SU-DHL-6 (cell line): ENCODE data around the gene CNN2.

Experiments
- H2AFZ ChIP-seq: fragments of 200-600 bp; sonication (generic); 2 replicates; pipeline ENCODE4 v1.6.1; 2014; ENCODE audit warnings: low read depth, mild to moderate bottlenecking, moderate library complexity, mixed read lengths, antibody characterized with exemption, low read length; ENCODE audit not compliant: severe bottlenecking
- H3F3A ChIP-seq: fragments of 200-600 bp; shearing (Covaris generic); 2 replicates; pipeline ENCODE4 v1.6.0; 2016; ENCODE audit warnings: antibody characterized with exemption, mild to moderate bottlenecking; ENCODE audit not compliant: insufficient read depth
- H3K27ac ChIP-seq: fragments of 200-600 bp; sonication (generic); 2 replicates; pipeline ENCODE4 v1.5.1; 2016; ENCODE audit warnings: low read depth, mild to moderate bottlenecking, low read length, moderate library complexity, mixed read lengths
- H3K27me3 ChIP-seq: fragments of 200-600 bp; sonication (generic), shearing (Covaris generic); 2 replicates; pipeline ENCODE4 v1.6.0; 2014; ENCODE audit warnings: mild to moderate bottlenecking, low read length
- H3K36me3 ChIP-seq: fragments of 200-600 bp; sonication (generic); 2 replicates; pipeline ENCODE4 v1.6.1; 2014; ENCODE audit warnings: mild to moderate bottlenecking, low read length, mixed read lengths
- H3K4me2 ChIP-seq: fragments of 300-600, 200-600 bp; shearing (Covaris generic), sonication (generic); 2 replicates; pipeline ENCODE4 v1.6.0; 2014; ENCODE audit warnings: low read length, low read depth, mild to moderate bottlenecking; ENCODE audit not compliant: poor library complexity, severe bottlenecking
- H3K4me3 ChIP-seq: fragments of 200-600 bp; sonication (generic); 2 replicates; pipeline ENCODE4 v1.5.1; 2014; ENCODE audit warnings: antibody characterized with exemption, low read length, mild to moderate bottlenecking, mixed read lengths; ENCODE audit not compliant: insufficient read depth, poor library complexity, severe bottlenecking
- H3K79me2 ChIP-seq: fragments of 200-600 bp; sonication (generic); 2 replicates; pipeline ENCODE4 v1.6.1; 2014; ENCODE audit warnings: mild to moderate bottlenecking, low read length, moderate library complexity; ENCODE audit not compliant: insufficient read depth
- H3K9ac ChIP-seq: fragments of 200-600 bp; sonication (generic); 2 replicates; pipeline ENCODE4 v1.7.0; 2014; ENCODE audit warnings: mild to moderate bottlenecking, low read length
- H3K9me2 ChIP-seq: fragments of 200-600 bp; sonication (generic); replicated peaks from 2 replicates; pipeline ENCODE4 v1.6.1; 2014; ENCODE audit warnings: low read length; ENCODE audit not compliant: insufficient read depth
- H3K9me3 ChIP-seq: fragments of 200-600 bp; sonication (generic); 2 replicates; pipeline ENCODE4 v1.6.1; 2014; ENCODE audit warnings: low read length, mixed read lengths; ENCODE audit not compliant: insufficient read depth
- H4K20me1 ChIP-seq: fragments of 200-600 bp; sonication (generic); 2 replicates; pipeline ENCODE4 v1.6.1; 2014; ENCODE audit warnings: low read depth, mild to moderate bottlenecking, antibody characterized with exemption, low read length, moderate library complexity, mixed read lengths
- EZH2phosphoT487 ChIP-seq: fragments of 200-600 bp; sonication (generic), shearing (Covaris generic); conservative IDR thresholded peaks from 2 replicates; pipeline ENCODE4 v1.6.1; 2018; ENCODE audit warnings: mild to moderate bottlenecking, antibody characterized with exemption, low read length, moderate library complexity, mixed read lengths
- TF ChIP-seq, protein P1 (sequence below): fragments of 200-600 bp; sonication (generic); IDR thresholded peaks from one replicate; pipeline ENCODE4 v1.5.1; 2017; ENCODE audit warnings: antibody characterized with exemption, mild to moderate bottlenecking, low read length, moderate library complexity; ENCODE audit not compliant: insufficient read depth, poor library complexity, severe bottlenecking

The CNN2 gene

GRCh38 chr19:1081301-1082164 lies 55.1 kb downstream of the CNN2 start:
- Histone ChIP-seq H3K4me3 (no peak overlapping the region), H4K20me1 (no peaks in the 10 kb centered on the region), H2AFZ (no peak overlapping the region), H3K27ac (no peak overlapping the region), H3K4me2 (no peak overlapping the region), H3K9me3 (no peaks in the 10 kb centered on the region), H3K9ac (no peak overlapping the region), H3F3A (peaks cover 14% of the 10 kb centered on the region), H3K36me3 (no peaks in the 10 kb centered on the region), H3K9me2 (no peaks in the 10 kb centered on the region), H3K79me2 (no peaks in the 10 kb centered on the region), H3K27me3 (no peaks in the 10 kb centered on the region)
- TF ChIP-seq, protein P1, sequence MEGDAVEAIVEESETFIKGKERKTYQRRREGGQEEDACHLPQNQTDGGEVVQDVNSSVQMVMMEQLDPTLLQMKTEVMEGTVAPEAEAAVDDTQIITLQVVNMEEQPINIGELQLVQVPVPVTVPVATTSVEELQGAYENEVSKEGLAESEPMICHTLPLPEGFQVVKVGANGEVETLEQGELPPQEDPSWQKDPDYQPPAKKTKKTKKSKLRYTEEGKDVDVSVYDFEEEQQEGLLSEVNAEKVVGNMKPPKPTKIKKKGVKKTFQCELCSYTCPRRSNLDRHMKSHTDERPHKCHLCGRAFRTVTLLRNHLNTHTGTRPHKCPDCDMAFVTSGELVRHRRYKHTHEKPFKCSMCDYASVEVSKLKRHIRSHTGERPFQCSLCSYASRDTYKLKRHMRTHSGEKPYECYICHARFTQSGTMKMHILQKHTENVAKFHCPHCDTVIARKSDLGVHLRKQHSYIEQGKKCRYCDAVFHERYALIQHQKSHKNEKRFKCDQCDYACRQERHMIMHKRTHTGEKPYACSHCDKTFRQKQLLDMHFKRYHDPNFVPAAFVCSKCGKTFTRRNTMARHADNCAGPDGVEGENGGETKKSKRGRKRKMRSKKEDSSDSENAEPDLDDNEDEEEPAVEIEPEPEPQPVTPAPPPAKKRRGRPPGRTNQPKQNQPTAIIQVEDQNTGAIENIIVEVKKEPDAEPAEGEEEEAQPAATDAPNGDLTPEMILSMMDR: no peak
- TF ChIP-seq EZH2phosphoT487: no peak

GRCh38 chr19:1082165-1082927 lies 55.9 kb downstream of the CNN2 start:
- TF ChIP-seq EZH2phosphoT487: no peak
- TF ChIP-seq, protein P1: no peak
- Histone ChIP-seq H2AFZ (no peak overlapping the region), H3K9me2 (no peaks in the 10 kb centered on the region), H3K9ac (no peak overlapping the region), H3K27ac (no peak overlapping the region), H3K4me3 (no peak overlapping the region), H3K79me2 (no peaks in the 10 kb centered on the region), H3K4me2 (no peak overlapping the region), H3K9me3 (no peaks in the 10 kb centered on the region), H4K20me1 (no peaks in the 10 kb centered on the region), H3K36me3 (no peaks in the 10 kb centered on the region), H3K27me3 (no peaks in the 10 kb centered on the region), H3F3A (peaks cover 17% of the 10 kb centered on the region)

DNA sequence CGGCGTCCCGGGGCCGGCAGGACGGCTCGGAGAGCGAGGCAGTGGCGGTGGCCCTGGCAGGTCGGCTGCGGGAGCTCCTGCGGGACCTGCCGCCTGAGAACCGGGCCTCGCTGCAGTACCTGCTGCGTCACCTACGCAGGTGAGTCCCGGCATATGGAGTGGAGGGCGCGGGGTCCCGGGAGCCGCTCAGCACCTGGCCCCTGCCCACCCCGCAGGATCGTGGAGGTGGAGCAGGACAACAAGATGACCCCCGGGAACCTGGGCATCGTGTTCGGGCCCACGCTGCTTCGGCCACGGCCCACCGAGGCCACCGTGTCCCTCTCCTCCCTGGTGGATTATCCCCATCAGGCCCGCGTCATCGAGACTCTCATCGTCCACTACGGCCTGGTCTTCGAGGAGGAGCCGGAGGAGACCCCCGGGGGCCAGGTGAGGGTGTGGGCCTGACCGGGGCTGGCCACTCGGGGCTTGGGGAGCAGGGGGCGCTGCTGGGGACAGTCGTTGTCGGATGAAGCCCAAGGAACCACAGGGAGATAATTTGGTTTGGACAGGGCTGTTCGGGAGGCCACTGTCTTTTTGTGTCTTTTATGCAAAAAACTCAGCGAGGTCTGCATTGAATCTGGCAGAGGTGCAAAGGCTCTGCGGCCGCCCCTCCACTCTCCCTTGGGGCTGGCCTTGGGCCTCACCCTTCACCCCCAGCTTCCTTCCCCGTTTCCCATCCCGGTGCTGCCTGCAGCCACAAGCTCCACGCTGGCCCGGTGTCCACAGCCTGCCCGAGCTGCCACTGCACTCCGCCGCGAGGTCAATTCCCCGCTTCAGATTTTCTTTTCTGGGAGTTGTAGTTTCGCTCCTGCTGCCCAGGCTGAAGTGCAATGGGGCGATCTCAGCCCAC lies 56.8 kb downstream of the CNN2 start:
- no peak for TF ChIP-seq EZH2phosphoT487
- TF ChIP-seq, protein P1: no peak
- Histone ChIP-seq H3K79me2 (no peaks in the 10 kb centered on the region), H3F3A (peaks cover 25% of the 10 kb centered on the region), H3K36me3 (no peaks in the 10 kb centered on the region), H3K9me2 (no peaks in the 10 kb centered on the region), H4K20me1 (no peaks in the 10 kb centered on the region), H3K9ac (no peak overlapping the region), H3K27me3 (no peaks in the 10 kb centered on the region), H3K4me3 (no peak overlapping the region), H3K9me3 (no peaks in the 10 kb centered on the region), H3K27ac (no peak overlapping the region), H2AFZ (no peak overlapping the region), H3K4me2 (no peak overlapping the region)
